HepG2 (cell line): ENCODE measurements around the gene ZNF101.

ENCODE experiments used
- CTCF ChIP-seq: sonication (generic); formaldehyde crosslinking; IDR thresholded peaks from 2 replicates; pipeline ENCODE4 v1.5.0; 2020; ENCODE audit warnings: mild to moderate bottlenecking, missing genetic modification reagents, moderate library complexity
- FOXK1 ChIP-seq: sonication (generic); formaldehyde crosslinking; IDR thresholded peaks from 2 replicates; pipeline ENCODE4 v1.4.0; 2020; ENCODE audit warnings: low read depth, missing genetic modification reagents, borderline replicate concordance
- GPBP1L1 ChIP-seq: sonication (generic); formaldehyde crosslinking; IDR thresholded peaks from 2 replicates; pipeline ENCODE4 v1.5.0; 2020; ENCODE audit warnings: mild to moderate bottlenecking, missing genetic modification reagents
- HNF1A ChIP-seq, 2 experiments: sonication (generic) in 1 of 2; formaldehyde crosslinking in 1 of 2; IDR thresholded peaks; 2 replicates each; pipeline versions ENCODE4 v1.4.0 to v1.6.1; 2016 to 2020; ENCODE audit warnings: borderline replicate concordance in 1 of 2, low read depth in 1 of 2, mild to moderate bottlenecking in 1 of 2, missing genetic modification reagents in 1 of 2
- TAF1 ChIP-seq: sonication (generic); formaldehyde crosslinking; IDR thresholded peaks from 2 replicates; pipeline ENCODE4 v1.4.0; 2020; ENCODE audit warnings: missing genetic modification reagents
- U2AF1 ChIP-seq: fragments of 200-400 bp; formaldehyde crosslinking; optimal IDR thresholded peaks from 2 replicates; pipeline ENCODE3; 2017; ENCODE audit warnings: mild to moderate bottlenecking, low read depth, low read length

GRCh38 chr19:19661141-19661674, 7.4 kb upstream of the ZNF101 start:
- TF ChIP-seq FOXK1 (CRISPR knock-in tag) (no peak), HNF1A (IDR thresholded peaks at IDR 0.05; ENCODE audit: low read depth) (no peak), HNF1A (CRISPR knock-in tag; IDR thresholded peaks at IDR 0.05; ENCODE audit: borderline replicate concordance) (no peak), CTCF (CRISPR knock-in tag) (no peak), GPBP1L1 (CRISPR knock-in tag) (no peak), U2AF1 (no peak), TAF1 (no peak)
